ENCODE data around the gene BCL2L11.

DNA sequence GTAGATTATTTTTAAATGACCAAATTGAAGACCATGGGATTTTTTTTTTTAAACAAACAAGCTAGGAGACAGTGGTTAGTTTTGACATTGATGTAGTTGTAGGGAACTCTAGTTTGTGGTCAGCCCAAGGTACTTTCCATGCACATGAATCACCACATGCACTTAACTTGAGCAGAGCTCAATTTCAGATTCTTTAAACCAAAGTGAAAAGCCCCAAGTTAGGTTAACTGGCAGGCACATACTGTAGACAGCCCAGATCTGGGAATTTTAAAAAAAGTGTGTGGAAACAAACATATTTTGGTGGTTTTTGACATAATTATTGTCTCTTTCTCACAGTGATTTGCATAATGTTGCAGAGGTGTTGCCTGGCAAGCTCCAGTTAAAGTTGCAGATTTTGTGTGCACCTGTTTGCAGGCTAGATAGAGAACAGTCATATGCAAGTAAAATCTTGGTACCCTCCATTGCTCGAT lies 88.4 kb downstream of the BCL2L11 start:
- TF ChIP-seq POLR2A (IDR thresholded peaks at IDR 0.05; ENCODE audit: low read depth, low read length) (no peak), JUN (IDR thresholded peaks at IDR 0.05; ENCODE audit: borderline replicate concordance, insufficient read depth, insufficient read length, low read depth) (no peak), EZH2 (IDR thresholded peaks at IDR 0.05; ENCODE audit: borderline replicate concordance, low read depth, low read length, severe bottlenecking) (no peak), POLR2AphosphoS5 (IDR thresholded peaks at IDR 0.05; ENCODE audit: insufficient read depth, low read depth, low read length) (no peak), GATA2 (IDR thresholded peaks at IDR 0.05; ENCODE audit: insufficient read depth, insufficient read length, low read depth, low read length) (no peak)
- TF ChIP-seq, protein P1, sequence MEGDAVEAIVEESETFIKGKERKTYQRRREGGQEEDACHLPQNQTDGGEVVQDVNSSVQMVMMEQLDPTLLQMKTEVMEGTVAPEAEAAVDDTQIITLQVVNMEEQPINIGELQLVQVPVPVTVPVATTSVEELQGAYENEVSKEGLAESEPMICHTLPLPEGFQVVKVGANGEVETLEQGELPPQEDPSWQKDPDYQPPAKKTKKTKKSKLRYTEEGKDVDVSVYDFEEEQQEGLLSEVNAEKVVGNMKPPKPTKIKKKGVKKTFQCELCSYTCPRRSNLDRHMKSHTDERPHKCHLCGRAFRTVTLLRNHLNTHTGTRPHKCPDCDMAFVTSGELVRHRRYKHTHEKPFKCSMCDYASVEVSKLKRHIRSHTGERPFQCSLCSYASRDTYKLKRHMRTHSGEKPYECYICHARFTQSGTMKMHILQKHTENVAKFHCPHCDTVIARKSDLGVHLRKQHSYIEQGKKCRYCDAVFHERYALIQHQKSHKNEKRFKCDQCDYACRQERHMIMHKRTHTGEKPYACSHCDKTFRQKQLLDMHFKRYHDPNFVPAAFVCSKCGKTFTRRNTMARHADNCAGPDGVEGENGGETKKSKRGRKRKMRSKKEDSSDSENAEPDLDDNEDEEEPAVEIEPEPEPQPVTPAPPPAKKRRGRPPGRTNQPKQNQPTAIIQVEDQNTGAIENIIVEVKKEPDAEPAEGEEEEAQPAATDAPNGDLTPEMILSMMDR (IDR thresholded peaks at IDR 0.05; ENCODE audit: extremely low read depth in 1 of 2, insufficient read depth in 1 of 2, low read depth in 1 of 2, low read length in 2 of 2), result no peak
